Kasumi-1 (cell line): ENCODE results near the gene SP140.
"Not testable (repeated sequence)": the region's sequence is repeated elsewhere in the genome, so short reads cannot be mapped to it uniquely, and the experiment has no call there.

Source experiments
- DNase-seq, 2 experiments: peaks; one replicate each; lab custom pipeline; 2025; lab: John Stamatoyannopoulos, UW

The SP140 gene

DNA sequence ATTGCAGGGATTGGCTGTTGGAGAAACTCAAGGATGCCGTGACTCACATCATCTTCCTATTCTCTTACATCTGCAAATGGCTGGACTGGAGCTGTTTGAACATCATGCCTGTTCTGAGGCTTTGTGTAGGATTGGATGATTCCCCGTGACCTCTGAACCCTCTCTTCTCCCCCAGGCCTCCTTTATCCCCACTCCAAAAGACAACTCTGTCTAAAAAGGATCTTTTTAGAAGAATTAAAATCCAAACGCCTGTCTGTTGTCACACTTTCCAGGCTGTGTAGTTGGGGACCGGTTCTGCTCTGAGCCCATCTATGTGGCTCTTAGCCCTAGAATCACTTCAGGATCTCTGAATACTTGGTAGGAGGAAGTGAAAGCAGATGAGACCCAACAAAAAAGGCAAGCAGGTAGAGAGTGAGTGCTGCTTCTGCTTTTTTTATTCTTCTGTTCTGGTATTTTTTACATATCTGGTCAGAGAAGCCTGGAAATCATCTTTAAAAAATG lies 565 bp downstream of the SP140 start:
- no peak for DNase-seq

DNA sequence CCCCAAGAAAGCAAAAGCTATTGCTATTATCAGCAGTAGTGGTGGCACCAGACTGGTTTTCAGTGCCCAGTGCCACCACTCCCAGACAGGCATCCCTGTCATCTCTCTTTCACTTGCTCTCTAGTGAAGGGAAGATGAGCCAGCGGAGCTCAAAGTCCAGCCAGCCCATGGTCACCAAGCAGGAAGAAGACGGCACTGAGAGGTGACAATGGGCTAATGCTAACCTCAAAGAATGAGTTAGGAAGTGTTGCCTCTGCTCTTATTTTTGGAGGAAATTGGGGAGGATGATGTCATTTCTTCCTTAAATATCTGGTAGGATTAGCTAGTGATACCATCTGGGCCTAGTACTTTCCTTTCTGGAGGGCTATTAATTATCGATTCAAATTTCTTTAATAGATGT lies 1.7 kb downstream of the SP140 start:
- DNase-seq = no peak

DNA sequence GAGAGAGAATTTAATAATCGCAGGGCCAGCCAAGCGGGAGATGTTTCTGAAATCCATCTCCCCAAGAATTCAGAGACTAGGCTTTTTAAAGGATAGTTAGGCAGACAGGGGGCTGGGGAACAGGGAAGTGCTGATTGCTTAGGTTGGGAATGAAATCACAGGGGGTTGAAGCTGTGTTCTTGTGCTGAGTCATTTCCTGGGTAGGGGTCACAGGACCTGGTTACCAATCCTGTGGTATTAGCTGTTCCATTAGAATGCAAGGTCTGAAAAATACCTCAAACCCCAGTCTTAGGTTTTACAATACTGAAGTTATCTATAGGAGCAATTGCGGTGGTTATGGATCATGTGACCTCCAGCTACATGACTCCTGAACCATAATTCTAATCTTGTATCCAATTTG lies 4.6 kb downstream of the SP140 start:
- no peak for DNase-seq

DNA sequence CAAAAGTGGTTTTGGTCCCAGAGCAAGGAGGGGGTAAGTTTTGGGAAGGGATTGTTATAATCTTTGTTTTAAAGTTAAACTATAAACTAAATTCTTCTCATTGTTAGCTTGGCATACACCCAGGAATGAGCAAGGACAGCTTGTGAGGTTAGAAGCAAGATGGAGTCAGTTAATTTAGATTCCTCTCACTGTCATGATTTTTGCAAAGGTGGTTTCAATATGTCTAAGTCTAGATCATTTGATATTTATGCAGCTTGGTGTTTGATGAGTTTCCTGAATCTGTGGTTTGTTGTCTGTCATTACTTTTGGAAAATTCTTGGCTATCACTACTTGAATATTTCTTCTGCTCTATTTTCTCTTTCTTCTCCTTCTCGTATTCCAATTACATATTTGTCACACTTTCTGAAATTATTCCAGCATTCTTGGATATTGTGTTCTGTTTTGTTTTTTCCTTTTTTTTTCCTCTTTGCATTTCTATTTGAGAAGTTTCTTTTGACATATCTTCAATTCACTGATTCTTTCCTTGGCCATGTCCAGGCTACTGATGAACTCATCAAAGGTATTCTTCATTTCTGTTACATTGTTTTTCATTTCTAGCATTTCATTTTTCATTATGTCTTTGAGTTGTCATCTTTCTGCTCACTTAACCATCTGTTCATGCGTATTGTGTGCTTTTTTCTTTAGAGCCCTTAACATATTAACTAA lies 5.1 kb downstream of the SP140 start:
- DNase-seq = no peak

DNA sequence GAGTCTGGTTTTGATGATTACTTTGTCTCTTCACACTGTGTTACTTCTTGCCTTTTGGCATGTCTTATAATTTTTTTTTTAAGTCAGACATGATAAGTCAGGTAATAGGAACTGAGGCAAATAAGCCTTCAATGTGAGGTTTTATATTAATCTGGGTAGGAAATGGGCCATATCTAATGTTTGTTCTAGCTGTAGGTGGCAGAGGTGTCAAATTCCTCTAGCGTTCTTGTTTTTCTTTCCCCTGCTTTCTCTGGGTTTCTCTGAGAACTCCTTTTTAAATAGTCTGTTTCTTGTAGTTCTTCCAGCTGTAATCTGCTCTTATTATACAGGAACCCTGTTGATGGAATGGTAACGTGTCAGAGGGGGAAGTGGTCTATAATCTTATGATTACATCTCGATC lies 5.7 kb downstream of the SP140 start:
- DNase-seq = no peak

DNA sequence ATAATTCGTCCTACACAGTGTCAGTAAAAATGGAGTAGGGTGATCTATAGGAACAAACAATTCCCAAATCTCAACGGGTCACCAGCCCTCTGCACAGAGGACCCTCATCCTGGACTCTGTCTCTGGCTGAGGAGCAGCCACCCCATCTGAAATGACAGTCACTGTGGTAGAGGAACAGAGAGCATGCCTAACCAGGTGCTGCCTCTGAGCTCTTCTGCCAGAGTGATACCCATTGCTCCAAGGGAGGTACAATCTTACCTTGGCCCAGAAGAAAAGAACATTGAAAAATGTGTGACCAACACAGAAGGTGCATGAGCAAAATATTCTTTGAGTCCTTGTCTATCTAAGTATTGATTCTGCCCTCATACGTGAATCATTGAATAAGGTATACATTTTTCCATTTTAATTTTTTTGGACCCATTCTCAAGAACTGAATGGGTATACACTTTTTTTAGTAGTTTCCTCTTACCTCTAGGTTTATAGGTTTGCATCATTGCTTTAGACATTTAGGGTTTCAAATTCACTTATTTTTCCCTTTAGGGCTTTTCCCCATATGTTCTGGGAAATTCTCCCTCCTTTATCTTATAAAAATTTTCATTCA lies 8.7 kb downstream of the SP140 start:
- no peak for DNase-seq

DNA sequence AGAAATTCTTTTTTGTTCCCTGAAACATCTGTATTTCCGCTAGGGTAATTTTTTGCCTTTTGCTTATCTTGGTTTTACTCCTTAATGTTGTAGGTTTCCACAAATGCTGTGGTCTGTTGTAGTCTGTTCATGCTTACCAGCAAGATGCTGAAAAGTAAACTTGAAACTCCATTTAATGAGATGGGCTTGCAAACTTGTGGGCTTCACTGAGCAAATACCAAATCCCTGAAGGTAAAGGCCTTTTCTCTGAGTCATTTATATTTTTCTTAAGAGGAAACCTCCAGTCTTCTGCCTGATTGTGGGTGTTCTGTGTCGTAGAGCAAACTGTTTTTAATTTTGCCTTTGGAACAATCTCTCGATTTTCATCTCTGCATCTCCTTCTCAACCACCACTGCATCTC lies 9.3 kb downstream of the SP140 start:
- DNase-seq = no peak

DNA sequence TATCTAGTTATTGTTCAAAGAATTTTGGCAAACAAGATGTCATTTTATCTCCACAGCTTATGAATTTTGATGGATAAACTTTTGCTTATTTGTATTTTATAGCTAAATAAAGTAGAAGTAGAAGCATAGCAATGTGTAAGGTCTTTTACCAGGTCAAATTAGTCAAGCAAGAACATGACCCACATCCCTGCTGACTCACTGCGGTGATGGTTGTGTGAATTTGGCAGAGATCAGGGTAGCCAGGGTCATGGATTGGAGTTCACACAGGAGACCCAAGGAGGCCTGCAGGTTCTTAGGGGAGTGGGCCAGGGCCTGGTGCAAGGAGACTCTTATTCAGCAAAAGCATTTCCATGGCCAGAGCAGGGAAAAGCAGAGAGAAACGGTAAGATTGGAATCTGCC lies 18.7 kb downstream of the SP140 start:
- DNase-seq = no peak

DNA sequence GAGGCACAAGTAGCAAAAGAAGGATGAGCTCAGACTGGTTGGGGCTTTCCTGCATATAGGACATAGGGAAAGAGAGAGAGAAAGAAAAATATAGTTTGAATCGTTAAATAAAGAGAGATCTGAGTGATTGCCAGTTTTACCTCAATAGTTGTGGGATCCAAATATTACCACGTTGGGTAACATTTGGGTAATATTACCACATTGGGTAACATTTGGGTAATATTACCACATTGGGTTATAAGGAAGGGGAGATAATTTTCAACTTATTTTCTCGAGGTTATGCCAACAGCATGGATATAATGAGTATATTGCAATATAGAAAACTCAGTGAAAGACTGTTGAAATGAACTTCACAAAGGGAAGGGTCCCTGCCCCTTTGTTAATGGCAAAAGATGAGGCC lies 20.7 kb downstream of the SP140 start:
- no peak for DNase-seq

DNA sequence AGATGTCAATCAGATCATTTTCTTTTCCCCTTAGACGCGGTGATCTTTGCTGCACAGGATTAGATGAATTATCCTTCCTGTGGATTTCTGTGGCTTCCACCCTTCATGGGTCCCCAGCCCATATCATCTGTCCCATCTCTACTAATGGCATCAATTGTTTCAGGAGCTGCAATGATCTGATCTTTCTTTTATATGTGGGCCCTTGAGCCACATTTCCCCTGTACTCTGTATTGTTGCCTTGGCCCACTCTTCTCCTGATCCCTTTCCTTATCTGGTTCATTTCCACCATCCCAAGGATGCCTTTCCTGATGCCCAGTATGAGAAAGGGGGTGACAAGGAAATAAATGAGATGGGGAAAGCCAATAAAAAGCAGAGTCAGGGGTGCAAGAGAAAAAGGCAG lies 24.7 kb downstream of the SP140 start:
- no peak for DNase-seq

DNA sequence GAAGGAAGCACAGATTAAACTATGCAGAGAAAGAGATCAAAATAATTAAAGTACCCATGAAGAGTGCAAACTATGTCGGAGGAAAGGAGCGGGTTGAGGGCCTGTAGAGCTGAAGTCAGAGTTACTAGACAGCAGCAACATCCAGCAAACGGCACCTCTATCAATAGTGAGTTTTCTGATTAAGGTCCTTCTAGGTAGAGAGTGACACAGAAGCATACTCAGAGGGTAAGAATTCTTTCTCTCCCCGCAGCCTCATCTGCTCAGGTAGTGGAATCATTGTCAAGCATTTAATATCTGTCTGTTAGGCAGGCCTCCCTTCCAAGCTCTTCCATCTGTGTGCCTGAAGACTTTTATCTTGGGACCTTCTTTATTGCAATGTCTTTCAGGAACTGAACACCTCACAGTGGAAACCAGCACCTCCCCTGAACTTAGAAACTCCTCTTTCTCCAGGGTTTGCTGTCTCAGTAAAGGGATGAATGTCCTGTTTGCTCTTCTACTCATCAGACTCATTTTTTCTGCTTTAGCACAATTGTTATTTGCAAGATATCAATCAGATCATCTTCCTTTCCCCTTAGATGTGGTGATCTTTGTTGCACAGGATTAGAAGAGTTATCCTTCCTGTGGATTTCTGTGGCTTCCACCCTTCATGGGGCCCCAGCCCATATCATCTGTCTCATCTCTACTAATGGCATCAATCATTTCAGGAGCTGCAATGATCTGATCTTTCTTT lies 28.8 kb downstream of the SP140 start:
- DNase-seq = no peak

DNA sequence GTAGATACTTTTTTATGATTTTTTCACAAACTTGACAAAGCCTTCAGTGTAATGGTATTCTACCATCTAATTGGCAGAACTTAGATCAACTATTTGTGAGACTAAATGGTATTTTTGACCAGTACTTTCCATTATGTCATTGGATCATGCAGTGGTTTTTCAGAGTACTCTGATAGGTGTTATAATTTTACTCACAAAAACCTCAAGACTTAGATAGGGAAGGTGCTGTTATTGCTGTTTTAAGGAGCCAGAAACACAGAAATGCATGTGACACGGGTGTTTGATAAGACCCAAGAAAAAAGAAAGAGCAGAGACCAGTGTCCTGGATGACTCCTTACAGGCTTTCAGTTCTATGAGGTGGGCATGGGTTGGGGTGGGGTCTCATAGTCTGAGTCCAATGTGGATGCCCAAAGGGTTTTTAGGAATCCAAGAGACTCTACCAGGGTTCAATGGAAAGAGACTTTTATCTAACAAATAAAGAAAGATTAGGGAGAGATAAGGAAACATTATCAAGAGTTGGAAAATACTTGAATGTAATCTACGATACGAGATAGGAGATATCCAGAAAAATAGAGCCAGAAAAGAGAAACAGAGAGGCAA lies 31.3 kb downstream of the SP140 start:
- DNase-seq = no peak

DNA sequence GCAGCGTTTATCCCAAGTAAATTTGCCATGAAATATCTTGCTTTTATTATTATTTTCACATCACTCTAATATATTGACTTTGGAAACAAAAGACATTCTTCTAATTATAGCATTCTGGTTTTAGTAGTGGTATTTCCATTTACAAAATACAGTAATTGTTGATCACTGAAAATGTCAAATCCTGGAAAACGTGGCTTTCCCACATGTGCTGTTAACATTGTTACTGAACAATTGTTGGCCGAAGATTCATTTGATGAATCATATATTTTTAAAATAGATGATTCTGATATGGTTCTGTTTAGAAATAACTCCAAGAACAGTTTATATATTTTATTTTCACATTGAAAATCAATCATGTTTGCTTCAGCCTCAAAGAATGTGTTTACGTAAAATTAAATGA lies 32.9 kb downstream of the SP140 start:
- DNase-seq = no peak

DNA sequence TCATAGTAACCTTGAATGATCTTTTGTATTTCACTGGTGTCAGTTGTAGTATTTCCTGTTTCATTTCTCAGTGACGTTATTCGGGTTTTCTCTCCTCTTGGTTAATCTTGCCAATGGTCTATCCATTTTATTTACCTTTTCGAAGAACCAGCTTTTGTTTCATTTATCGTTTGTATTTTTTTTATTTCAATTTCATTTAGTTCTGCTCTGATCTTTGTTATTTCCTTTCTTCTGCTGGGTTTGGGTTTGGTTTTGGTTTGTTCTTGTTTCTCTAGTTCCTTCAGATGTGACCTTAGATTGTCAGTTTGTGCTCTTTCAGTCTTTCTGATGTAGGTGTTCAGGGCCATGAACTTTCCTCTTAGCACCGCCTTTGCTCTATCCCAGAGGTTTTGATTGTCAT lies 36.7 kb downstream of the SP140 start:
- DNase-seq = no peak

DNA sequence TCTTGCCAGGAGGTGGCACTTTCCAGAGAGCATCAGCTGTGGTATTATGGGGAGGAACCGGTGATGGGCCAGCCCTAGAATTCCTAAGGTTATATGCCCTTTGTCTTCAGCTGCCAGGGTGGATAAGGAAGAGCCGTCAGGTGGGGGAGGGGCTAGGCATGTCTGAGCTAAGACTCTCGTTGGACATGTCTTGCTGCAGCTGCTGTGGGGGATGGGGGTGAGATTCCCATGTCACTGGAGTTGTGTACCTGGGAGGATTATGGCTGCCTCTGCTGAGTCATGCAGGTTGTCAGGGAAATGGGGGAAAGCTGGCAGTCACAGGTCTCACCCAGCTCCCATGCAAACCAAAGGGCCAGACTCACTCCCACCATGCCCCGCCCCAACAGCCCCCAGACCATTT lies 39.4 kb downstream of the SP140 start:
- not testable (repeated sequence) for DNase-seq

DNA sequence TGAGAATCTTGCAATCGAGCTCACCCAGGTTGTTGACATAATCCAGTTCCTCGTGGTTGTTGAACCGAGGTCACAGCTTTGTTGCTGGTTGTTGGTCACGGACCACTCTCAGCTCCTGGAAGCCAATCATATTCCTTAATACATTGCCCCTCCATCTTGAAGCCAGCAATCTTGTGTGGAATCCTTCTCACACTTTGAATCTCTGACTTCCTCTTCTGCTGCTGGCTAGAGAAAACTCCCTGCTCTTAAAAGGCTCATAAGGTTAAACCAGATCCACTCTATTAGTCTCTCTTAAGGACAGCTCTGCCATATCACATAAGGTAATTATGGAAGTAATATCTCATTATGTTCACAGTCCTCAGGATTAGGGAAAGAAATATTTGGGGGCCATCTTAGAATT lies 41.1 kb downstream of the SP140 start:
- no peak for DNase-seq

DNA sequence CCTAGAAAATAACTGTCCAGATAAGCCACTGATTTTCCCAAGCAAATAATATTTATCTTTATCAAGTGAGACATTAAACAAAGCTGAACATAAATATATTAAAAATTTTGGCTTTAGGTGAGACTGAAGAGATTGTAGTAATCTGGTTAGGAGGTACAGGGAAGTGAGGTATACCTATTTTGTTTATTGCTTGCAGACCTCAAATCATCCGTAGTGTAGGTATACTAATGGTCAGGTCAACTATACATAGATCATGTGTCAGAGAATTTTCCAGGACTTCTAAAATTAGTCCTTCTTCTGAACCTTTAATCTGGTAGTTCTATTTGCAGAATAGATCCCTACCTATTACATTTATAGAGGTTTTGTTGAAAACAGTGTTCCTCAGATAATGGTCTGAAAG lies 41.5 kb downstream of the SP140 start:
- no peak for DNase-seq

DNA sequence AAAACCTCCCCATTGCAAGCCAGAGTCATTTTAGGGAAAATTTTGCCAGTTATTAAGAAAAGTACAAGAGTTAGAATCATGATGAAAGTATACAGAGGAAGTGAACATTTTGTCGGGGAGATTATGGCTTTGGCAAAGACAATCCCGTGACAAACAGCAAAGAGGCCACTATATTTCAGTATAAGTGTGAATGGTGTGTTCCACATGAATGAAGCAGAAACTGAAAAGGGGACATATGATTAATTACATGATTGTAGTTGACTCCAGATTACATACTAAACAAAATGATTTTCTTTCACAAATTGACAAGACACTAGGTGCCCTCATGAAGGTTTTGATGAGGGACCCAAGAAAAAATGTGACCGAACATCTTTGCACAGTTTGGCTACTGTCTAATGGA lies 42.0 kb downstream of the SP140 start:
- no peak for DNase-seq

DNA sequence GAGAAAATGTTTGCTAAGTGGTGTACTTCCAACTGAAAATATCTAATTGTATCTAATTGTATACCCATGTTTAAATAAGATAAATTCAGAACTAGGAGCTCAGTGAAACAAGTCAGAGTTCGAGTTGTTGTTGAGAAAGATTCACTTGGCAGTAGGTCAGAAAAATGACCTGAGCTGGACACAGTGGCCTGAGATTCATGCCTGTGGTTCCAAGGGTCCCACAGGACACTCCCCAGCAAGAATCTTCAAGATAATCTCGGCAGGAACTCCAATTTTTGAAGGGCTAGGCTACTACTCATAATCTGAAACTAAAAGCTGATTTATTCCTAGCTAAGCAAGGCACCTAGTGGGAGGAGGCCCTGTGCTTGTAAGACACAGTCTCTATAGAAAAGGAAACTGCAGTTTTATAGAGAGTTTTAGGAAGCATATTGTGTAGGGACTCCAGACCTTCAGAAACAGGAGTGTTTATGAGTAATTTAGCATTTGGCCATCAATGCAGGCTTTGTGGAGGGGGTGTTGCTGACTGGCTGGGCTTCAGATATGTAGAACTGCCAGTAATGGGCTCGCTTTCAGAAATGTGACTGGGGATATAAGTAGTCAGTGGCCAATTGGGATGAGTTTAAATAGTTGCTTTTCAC lies 43.2 kb downstream of the SP140 start:
- DNase-seq = no peak

DNA sequence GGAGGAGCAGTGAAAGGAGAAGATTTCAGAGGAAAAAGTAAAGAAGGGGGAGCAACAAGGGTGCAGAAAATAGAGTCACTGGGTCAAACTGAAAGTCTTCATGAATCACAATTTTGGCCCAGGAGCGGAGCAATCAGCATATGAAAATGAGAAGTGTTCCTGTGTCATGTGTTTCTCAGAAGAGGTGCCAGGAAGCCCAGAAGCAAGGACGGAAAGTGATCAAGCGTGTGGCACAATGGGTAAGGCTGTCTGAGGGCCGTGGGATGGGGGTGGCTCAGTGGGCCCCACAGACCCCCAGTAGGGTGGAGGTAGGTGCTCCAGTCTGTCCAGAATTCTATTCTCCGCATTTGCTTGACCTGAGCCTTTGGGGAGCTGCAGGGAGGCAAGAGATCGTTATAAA lies 44.2 kb downstream of the SP140 start:
- no peak for DNase-seq

DNA sequence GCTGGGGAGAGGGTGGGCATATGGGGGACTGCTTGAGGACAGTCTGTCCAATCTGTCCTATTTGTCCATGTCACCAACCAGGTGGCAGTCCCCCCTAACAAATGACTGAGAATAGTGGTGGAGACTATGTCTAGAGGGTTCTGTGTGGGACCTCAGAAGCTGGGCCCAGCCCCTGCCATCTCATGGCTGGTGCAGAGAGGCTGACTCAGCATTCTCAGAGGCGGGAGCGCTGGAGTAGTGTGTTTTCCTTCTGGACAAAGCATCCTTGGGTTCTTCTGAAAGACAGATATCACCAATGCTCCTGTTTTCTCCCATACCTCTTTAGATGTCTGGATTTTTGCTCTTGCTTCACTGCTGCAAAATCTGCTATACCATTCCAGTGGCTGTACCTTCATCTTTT lies 57.4 kb downstream of the SP140 start:
- no peak for DNase-seq

DNA sequence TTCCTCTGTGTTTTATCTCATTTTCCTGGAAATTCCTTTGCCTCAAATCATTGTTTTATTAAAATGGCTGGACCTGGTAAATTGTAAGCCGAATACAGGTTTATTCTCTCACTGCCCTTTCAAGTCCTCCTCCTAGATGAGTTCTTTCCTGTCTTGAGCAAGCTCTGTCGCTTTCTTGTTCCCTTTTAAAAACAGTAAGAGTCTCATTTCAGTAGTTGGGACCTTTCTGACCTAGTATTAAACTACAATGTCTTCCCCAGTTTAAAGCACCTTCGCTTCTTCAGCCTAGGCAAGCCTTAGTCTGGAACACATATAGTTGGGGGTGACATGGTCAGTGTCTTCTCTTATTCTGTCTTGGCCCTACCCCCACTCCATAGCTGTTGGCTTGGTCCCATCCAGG lies 60.5 kb downstream of the SP140 start:
- DNase-seq = no peak
